Keratinocyte (primary cell): ENCODE data around the gene STAB2. TPM values are rescaled to one million over a fixed set of nuclear protein-coding genes. Genes with fewer than 3 reads are reported as not detected.

Experiments
- DNase-seq: peaks from one replicate; pipeline ENCODE4 v3.0.0-alpha.2; 2011; ENCODE audit warnings: low read depth, missing footprints, low spot score
- FAIRE-seq: peaks from 2 replicates; lab custom pipeline; 2011; peaks lifted over from hg19 to GRCh38; lab: Jason Lieb, UNC
- H2AFZ ChIP-seq: 2 replicates; pipeline ENCODE4 v1.6.0; 2012; ENCODE audit warnings: low read length, control low read depth, inconsistent platforms; ENCODE audit not compliant: control insufficient read depth
- H3K27ac ChIP-seq: 2 replicates; pipeline ENCODE4 v1.5.1; 2011; ENCODE audit warnings: low read length; ENCODE audit not compliant: control insufficient read depth, insufficient read depth
- H3K27me3 ChIP-seq: 3 replicates; pipeline ENCODE4 v1.6.0; 2011; ENCODE audit warnings: low read length; ENCODE audit not compliant: control insufficient read depth, insufficient read depth; ENCODE audit errors: extremely low read depth
- H3K36me3 ChIP-seq, 2 experiments: 2 replicates in 1 of 2; 3 replicates in 1 of 2; pipeline ENCODE4 v1.5.1; 2011; ENCODE audit warnings: low read length in 2 of 2, mild to moderate bottlenecking in 1 of 2; ENCODE audit not compliant: control insufficient read depth in 2 of 2, insufficient read depth in 2 of 2; ENCODE audit errors: extremely low read depth in 1 of 2
- H3K4me1 ChIP-seq: 3 replicates; pipeline ENCODE4 v1.5.1; 2011; ENCODE audit warnings: low read length; ENCODE audit not compliant: control insufficient read depth, insufficient read depth; ENCODE audit errors: extremely low read depth
- H3K4me2 ChIP-seq: 3 replicates; pipeline ENCODE4 v1.6.0; 2011; ENCODE audit warnings: low read depth, low read length; ENCODE audit not compliant: control insufficient read depth, insufficient read depth; ENCODE audit errors: extremely low read depth
- H3K4me3 ChIP-seq, 3 experiments: fragments of 200-600 bp in 1 of 3; sonication (generic) in 1 of 3; 2 replicates in 2 of 3; 3 replicates in 1 of 3; pipeline ENCODE4 v1.5.1; 2011 to 2016; ENCODE audit warnings: low read length in 3 of 3, mild to moderate bottlenecking in 3 of 3, control low read depth in 2 of 3, inconsistent platforms in 1 of 3, low read depth in 1 of 3, mixed read lengths in 1 of 3, mixed run types in 1 of 3, moderate library complexity in 1 of 3; ENCODE audit not compliant: control insufficient read depth in 2 of 3, insufficient read depth in 2 of 3; ENCODE audit errors: extremely low read depth in 1 of 3
- H3K79me2 ChIP-seq: 2 replicates; pipeline ENCODE4 v1.6.0; 2012; ENCODE audit warnings: low read length; ENCODE audit not compliant: control insufficient read depth, insufficient read depth
- H3K9ac ChIP-seq: 3 replicates; pipeline ENCODE4 v1.6.0; 2011; ENCODE audit warnings: low read length; ENCODE audit not compliant: control insufficient read depth, insufficient read depth; ENCODE audit errors: extremely low read depth
- H3K9me1 ChIP-seq: 3 replicates; pipeline ENCODE4 v1.6.0; 2011; ENCODE audit warnings: low read length; ENCODE audit not compliant: control insufficient read depth, insufficient read depth; ENCODE audit errors: extremely low read depth
- H3K9me3 ChIP-seq: 2 replicates; pipeline ENCODE4 v1.5.1; 2012; ENCODE audit warnings: low read depth, low read length; ENCODE audit not compliant: control insufficient read depth
- H4K20me1 ChIP-seq: 3 replicates; pipeline ENCODE4 v1.6.0; 2011; ENCODE audit warnings: low read length; ENCODE audit not compliant: control insufficient read depth, insufficient read depth; ENCODE audit errors: extremely low read depth
- EZH2 ChIP-seq: IDR thresholded peaks from one replicate; pipeline ENCODE4 v1.6.1; 2012; ENCODE audit warnings: inconsistent platforms, mild to moderate bottlenecking, low read length, moderate library complexity
- dilution Hi-C: fragments of 300-500 bp; cut with MboI; formaldehyde crosslinking; loops from one replicate; pipeline ENCODE4 v1.7.0; 2020; ENCODE audit warnings: low sequenced_read_pairs; ENCODE audit not compliant: extremely low pct_ligation_motif_present
- polyA plus RNA-seq, 5 experiments: library from polyadenylated mRNA; depleted of rRNA in 3 of 5; stranded (reverse) in 3 of 5; stranded (forward) in 1 of 5; unstranded in 1 of 5; fragments of >200 nt; gene quantifications; 1 replicate in 1 of 5; 2 replicates in 3 of 5; 3 replicates in 1 of 5; pipeline versions ENCODE4 v1.2.1 to v1.2.3, GENCODE V29; 2011 to 2012; ENCODE audit warnings: missing spikeins in 2 of 5, low read depth in 1 of 5, low replicate concordance in 1 of 5
- TF ChIP-seq, protein P1 (sequence below), 3 experiments: IDR thresholded peaks in 1 of 3; conservative IDR thresholded peaks in 1 of 3; optimal IDR thresholded peaks in 1 of 3; 2 replicates in 2 of 3; 3 replicates in 1 of 3; pipeline versions ENCODE3 to v1.5.1; 2011; ENCODE audit warnings: low read length in 3 of 3, mild to moderate bottlenecking in 3 of 3, moderate library complexity in 2 of 3, control low read depth in 1 of 3, inconsistent platforms in 1 of 3; ENCODE audit not compliant: insufficient read depth in 2 of 3; ENCODE audit errors: extremely low read depth in 1 of 3

STAB2 gene
- polyA plus RNA-seq, 1 donor (not counting 4 experiments of a cell fraction or from before 2014, with no cell fraction given) = not detected

- Histone ChIP-seq H3K4me1 (peaks cover 24% of the 10 kb centered on the region), H2AFZ (no peak overlapping the region), H3K27me3 (no peaks in the 10 kb centered on the region), H3K4me2 (no peak overlapping the region), H3K9me3 (peaks cover 2% of the 10 kb centered on the region), H3K9me1 (no peaks in the 10 kb centered on the region), H3K9ac (no peak overlapping the region), H3K4me3 (no peak overlapping the region), H3K36me3 (peaks cover 0 to 2% of the 10 kb centered on the region in 2 experiments), H3K79me2 (no peaks in the 10 kb centered on the region), H3K27ac (no peak overlapping the region), H4K20me1 (no peaks in the 10 kb centered on the region)
- dilution Hi-C loops = no loop called here
- DNase-seq (no peak), FAIRE-seq (no peak)
- TF ChIP-seq, protein P1, sequence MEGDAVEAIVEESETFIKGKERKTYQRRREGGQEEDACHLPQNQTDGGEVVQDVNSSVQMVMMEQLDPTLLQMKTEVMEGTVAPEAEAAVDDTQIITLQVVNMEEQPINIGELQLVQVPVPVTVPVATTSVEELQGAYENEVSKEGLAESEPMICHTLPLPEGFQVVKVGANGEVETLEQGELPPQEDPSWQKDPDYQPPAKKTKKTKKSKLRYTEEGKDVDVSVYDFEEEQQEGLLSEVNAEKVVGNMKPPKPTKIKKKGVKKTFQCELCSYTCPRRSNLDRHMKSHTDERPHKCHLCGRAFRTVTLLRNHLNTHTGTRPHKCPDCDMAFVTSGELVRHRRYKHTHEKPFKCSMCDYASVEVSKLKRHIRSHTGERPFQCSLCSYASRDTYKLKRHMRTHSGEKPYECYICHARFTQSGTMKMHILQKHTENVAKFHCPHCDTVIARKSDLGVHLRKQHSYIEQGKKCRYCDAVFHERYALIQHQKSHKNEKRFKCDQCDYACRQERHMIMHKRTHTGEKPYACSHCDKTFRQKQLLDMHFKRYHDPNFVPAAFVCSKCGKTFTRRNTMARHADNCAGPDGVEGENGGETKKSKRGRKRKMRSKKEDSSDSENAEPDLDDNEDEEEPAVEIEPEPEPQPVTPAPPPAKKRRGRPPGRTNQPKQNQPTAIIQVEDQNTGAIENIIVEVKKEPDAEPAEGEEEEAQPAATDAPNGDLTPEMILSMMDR (optimal IDR thresholded peaks at IDR 0.05 in 1 of 3, IDR thresholded peaks at IDR 0.05 in 1 of 3, conservative IDR thresholded peaks at IDR 0.05 in 1 of 3; ENCODE audit: extremely low read depth in 1 of 3, insufficient read depth in 2 of 3, low read length in 3 of 3) = no peak
- no peak for TF ChIP-seq EZH2
Measured at GRCh38 chr12:103556890-103557627, 30.0 kb upstream of the STAB2 start.

DNA sequence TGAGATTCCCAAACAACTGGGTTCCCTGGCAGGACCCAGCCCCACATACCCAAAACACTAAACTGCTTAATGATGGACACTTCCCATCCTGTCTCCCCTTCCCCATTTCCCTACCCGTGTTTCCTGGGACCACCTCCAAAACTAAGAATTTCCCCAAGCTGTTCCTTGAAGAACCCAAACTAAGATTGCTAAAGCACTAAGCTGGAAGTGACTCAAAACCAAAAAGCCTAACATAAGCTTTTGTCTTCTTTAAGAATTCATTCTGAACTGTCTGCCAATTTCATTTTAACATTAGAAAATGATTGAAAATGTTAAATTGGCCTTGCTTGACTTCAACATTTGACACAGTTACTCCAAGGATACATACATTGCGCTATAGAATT, 29.5 kb upstream of the STAB2 start:
- no peak overlapping the region for H3K4me3 ChIP-seq
- no peaks in the 10 kb centered on the region for H3K27me3 ChIP-seq
- H3K27ac ChIP-seq = no peak overlapping the region
- peaks cover 0 to 2% of the 10 kb centered on the region in 2 experiments for H3K36me3 ChIP-seq
- dilution Hi-C loops = no loop called here
- no peaks in the 10 kb centered on the region for H3K79me2 ChIP-seq
- peaks cover 30% of the 10 kb centered on the region for H3K4me1 ChIP-seq
- H2AFZ ChIP-seq = no peak overlapping the region
- H4K20me1 ChIP-seq = no peaks in the 10 kb centered on the region
- FAIRE-seq (no peak), DNase-seq (no peak)
- no peaks in the 10 kb centered on the region for H3K9me1 ChIP-seq
- H3K9me3 ChIP-seq = peaks cover 2% of the 10 kb centered on the region
- no peak for TF ChIP-seq EZH2
- TF ChIP-seq, protein P1 (optimal IDR thresholded peaks at IDR 0.05 in 1 of 3, IDR thresholded peaks at IDR 0.05 in 1 of 3, conservative IDR thresholded peaks at IDR 0.05 in 1 of 3; ENCODE audit: extremely low read depth in 1 of 3, insufficient read depth in 2 of 3, low read length in 3 of 3) = no peak
- no peak overlapping the region for H3K4me2 ChIP-seq
- H3K9ac ChIP-seq = no peak overlapping the region
